ENCODE measurements around the gene EREG.

GRCh38 chr4:74374128-74374527 is 9.2 kb downstream of the EREG start:
- TF ChIP-seq EZH2 (IDR thresholded peaks at IDR 0.05; ENCODE audit: borderline replicate concordance, insufficient read depth, low read depth, low read length, poor library complexity, severe bottlenecking) (no peak), CTCF (IDR thresholded peaks at IDR 0.05) (no peak)
